Sigmoid colon (tissue), 7 donors: ENCODE measurements around the gene TEX13D. TPM values are rescaled to one million over a fixed set of nuclear protein-coding genes. Genes with fewer than 3 reads are reported as not detected.

Experiments used
- DNase-seq: peaks from one replicate; pipeline ENCODE4 v3.0.0-alpha.2; 2019
- H3K27ac ChIP-seq, 4 donors: fragments of 200-600 bp; sonication (generic); one replicate each; pipeline ENCODE4 v1.5.1; 2016 to 2019; ENCODE audit warnings: mild to moderate bottlenecking in 1 of 4
- H3K27me3 ChIP-seq, 3 donors: fragments of 200-600 bp; sonication (generic); one replicate each; pipeline ENCODE4 v1.5.1; 2019; ENCODE audit warnings: mild to moderate bottlenecking in 1 of 3
- H3K36me3 ChIP-seq, 4 donors: fragments of 200-600 bp; sonication (generic); one replicate each; pipeline ENCODE4 v1.5.1; 2016 to 2019
- H3K4me1 ChIP-seq, 4 donors: fragments of 200-600 bp; sonication (generic); one replicate each; pipeline ENCODE4 v1.5.1; 2017 to 2019
- H3K4me3 ChIP-seq, 4 donors: fragments of 200-600 bp; sonication (generic); one replicate each; pipeline ENCODE4 v1.5.1; 2017 to 2019; ENCODE audit warnings: mild to moderate bottlenecking in 2 of 4, moderate library complexity in 1 of 4
- H3K9me3 ChIP-seq, 4 donors: fragments of 200-600 bp in 3 of 4; sonication (generic) in 3 of 4; one replicate each; pipeline versions ENCODE4 v1.5.1 to v1.6.1; 2013 to 2019
- CTCF ChIP-seq, 4 experiments: fragments of 450-650 bp in 3 of 4; fragments of 200-600 bp in 1 of 4; IDR thresholded peaks; one replicate each; pipeline ENCODE4 v1.5.1; 2016 to 2019; ENCODE audit warnings: antibody characterized with exemption in 4 of 4, mild to moderate bottlenecking in 3 of 4, moderate library complexity in 2 of 4
- EP300 ChIP-seq, 4 donors: sonication (generic); formaldehyde crosslinking; IDR thresholded peaks; one replicate each; pipeline ENCODE4 v1.6.1; 2017; ENCODE audit warnings: antibody characterized with exemption in 4 of 4
- POLR2A ChIP-seq, 2 donors: fragments of 450-650 bp; IDR thresholded peaks; one replicate each; pipeline ENCODE4 v1.6.1; 2016; ENCODE audit warnings: antibody characterized with exemption in 2 of 2, mild to moderate bottlenecking in 2 of 2, moderate library complexity in 2 of 2
- POLR2AphosphoS5 ChIP-seq, 4 donors: sonication (generic); formaldehyde crosslinking; IDR thresholded peaks; one replicate each; pipeline ENCODE4 v1.6.1; 2017; ENCODE audit warnings: antibody characterized with exemption in 4 of 4
- WGBS, 2 donors: extraction: QIAGEN DNeasy Blood & Tissue Kit; methylation state at CpG; one replicate each; pipeline ENCODE4 v1.1.7; 2013; 5-methylcytosine and 5-hydroxymethylcytosine counted together
- intact Hi-C: fragments of 100-400 bp; cut with DNase I; formaldehyde crosslinking; loops from one replicate; pipeline ENCODE4 v1.15.1; 2023
- polyA plus RNA-seq, 3 donors: library from polyadenylated mRNA; stranded (reverse); fragments of 200-250 nt; gene quantifications; one replicate each; pipeline ENCODE4 v1.2.3, GENCODE V29; 2013
- small RNA-seq, 3 donors: library from RNA; depleted of rRNA; stranded (forward); fragments of <200 nt; gene quantifications; one replicate each; pipeline ENCODE3, GENCODE V24; 2016
- total RNA-seq, 4 donors: library from RNA; depleted of rRNA; stranded (reverse); fragments of >200 nt; gene quantifications; one replicate each; pipeline ENCODE4 v1.1.0, GENCODE V29; 2016
- donor health status: healthy with polysubstance abuse.
- donor health status: Bipolar disorder and iron deficiency.
- donor health status: healthy.

TEX13D gene
- total and polyA plus RNA-seq, 7 donors, result not detected

- WGBS, 2 donors, result 46 to 84% methylated on average over 4 of the region's 4 CpGs
- TF ChIP-seq EP300 (IDR thresholded peaks at IDR 0.05) (no peak), POLR2AphosphoS5 (IDR thresholded peaks at IDR 0.05) (no peak), POLR2A (IDR thresholded peaks at IDR 0.05) (no peak), CTCF (IDR thresholded peaks at IDR 0.05) (no peak)
- intact Hi-C loops, result no loop called here
- DNase-seq, result no peak
- Histone ChIP-seq H3K4me3 (no peak overlapping the region), H3K27ac (no peak overlapping the region), H3K9me3 (no peaks in the 10 kb centered on the region), H3K4me1 (no peaks in the 10 kb centered on the region), H3K27me3 (no peaks in the 10 kb centered on the region), H3K36me3 (no peaks in the 10 kb centered on the region)
Observed at GRCh38 chrX:124378643-124379042, 46.2 kb downstream of the TEX13D start.

- H3K27ac ChIP-seq, result no peak overlapping the region
- no peak for DNase-seq
- no peaks in the 10 kb centered on the region for H3K27me3 ChIP-seq
- 60 to 90% methylated on average over 4 of the region's 4 CpGs for WGBS, 2 donors
- TF ChIP-seq POLR2A (IDR thresholded peaks at IDR 0.05) (no peak), POLR2AphosphoS5 (IDR thresholded peaks at IDR 0.05) (no peak), CTCF (IDR thresholded peaks at IDR 0.05) (no peak), EP300 (IDR thresholded peaks at IDR 0.05) (no peak)
- no peaks in the 10 kb centered on the region for H3K36me3 ChIP-seq
- H3K9me3 ChIP-seq, result no peaks in the 10 kb centered on the region
- H3K4me3 ChIP-seq, result no peak overlapping the region
- no peaks in the 10 kb centered on the region for H3K4me1 ChIP-seq
- intact Hi-C loops, result no loop called here
Observed at GRCh38 chrX:124383354-124383753, 50.9 kb downstream of the TEX13D start.

- Histone ChIP-seq H3K27me3 (no peaks in the 10 kb centered on the region), H3K9me3 (no peaks in the 10 kb centered on the region), H3K4me3 (no peak overlapping the region), H3K27ac (no peak overlapping the region), H3K36me3 (no peaks in the 10 kb centered on the region), H3K4me1 (no peaks in the 10 kb centered on the region)
- no peak for DNase-seq
- intact Hi-C loops, result no loop called here
- TF ChIP-seq EP300 (IDR thresholded peaks at IDR 0.05) (no peak), CTCF (IDR thresholded peaks at IDR 0.05) (no peak), POLR2A (IDR thresholded peaks at IDR 0.05) (no peak), POLR2AphosphoS5 (IDR thresholded peaks at IDR 0.05) (no peak)
- 71 to 86% methylated on average over 6 of the region's 6 CpGs for WGBS, 2 donors
Observed at GRCh38 chrX:124386401-124386800, 53.9 kb downstream of the TEX13D start.

Small RNA genes within 50 kb of the gene (small RNA-seq; reads per million reads assigned to genes)
- 0 reads per million in 3 donors for gene AL022718.1

Other genes starting within 250 kb of the TEX13D start
- under 1 TPM in 2 of 4 donors, not detected in 2; 0.14 to 0.33 TPM for gene SH2D1A, start 13.9 kb downstream of the TEX13D start, total RNA-seq
- gene SH2D1A, start 13.9 kb downstream of the TEX13D start, polyA plus RNA-seq, result 1 to 10 TPM in 2 of 3 donors, under 1 TPM in 1; 0.23 to 6.5 (median 1.2) TPM